ENCODE results near the gene RNASE4.
A peak's percentile ranks its signal among the peaks of the same experiment; 100 is the strongest.

RNASE4 gene

DNA sequence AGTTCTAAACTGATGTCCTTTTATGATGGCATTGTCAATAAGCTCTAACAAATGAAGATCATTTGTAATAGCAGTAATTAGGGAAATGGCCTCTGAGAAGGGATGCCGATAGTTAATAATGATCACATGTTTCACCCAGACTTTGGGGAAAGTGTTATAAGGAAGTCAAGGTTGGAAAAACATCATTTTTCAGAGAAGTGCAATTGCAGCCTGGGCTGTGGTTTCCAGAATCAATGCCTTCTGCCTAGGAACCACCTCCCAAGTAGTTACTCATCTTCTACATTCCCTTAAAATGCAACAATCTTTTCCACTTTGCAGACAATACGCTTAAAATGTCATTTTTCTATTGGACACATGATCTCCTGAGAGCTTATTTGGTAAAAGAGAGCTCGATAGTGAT is 62.2 kb downstream of the RNASE4 start:
- peak in 2 of 3 donors; percentile 53 to 54 for DNase-seq

DNA sequence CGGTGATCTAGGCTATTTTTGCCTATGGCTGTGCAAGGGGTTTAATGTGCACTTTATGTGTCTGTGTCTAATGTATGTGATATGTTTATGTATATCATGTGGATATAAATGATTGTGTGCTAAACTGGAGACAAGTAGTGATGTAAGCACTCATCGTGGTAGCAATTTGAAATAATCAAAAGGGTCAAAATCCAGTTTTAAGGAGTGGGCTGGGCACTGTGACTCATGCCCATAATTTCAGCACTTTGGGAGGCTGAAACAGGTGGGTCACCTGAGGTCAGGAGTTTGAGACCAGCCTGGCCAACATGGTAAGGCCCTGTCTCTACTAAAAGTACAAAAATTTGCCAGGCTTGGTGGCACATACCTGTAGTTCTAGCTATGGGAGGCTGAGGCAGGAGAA is 64.1 kb downstream of the RNASE4 start:
- no peak for DNase-seq

DNA sequence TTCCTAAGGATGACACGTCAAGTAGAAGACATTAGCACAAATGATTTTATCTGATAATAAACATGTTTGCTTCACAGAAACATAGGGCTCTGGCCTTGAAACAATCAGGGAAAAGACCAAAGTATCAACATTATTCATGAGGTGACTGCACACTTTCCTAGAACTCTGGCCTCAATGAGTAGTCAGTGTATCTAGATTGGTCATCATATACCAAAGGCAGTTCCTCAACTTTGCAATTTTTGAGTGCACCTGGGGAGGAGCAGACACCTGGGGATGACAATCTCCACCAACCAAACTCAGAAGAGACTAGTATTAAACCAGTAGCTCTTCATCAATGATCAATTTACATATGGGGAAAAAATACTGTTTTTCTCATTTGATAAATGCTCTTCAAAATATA is 65.8 kb downstream of the RNASE4 start:
- no peak for DNase-seq

Measured in suppressor macrophage treated with lipopolysaccharide for 1 hour (primary cell).